GM19043 (cell line): Measurements from ENCODE around the gene KCNB1.

Experiments
- ATAC-seq: cut with Tn5 transposase; IDR thresholded peaks from one replicate; pipeline ENCODE4 v1.9.1; 2021; ENCODE audit warnings: low read depth; ENCODE audit not compliant: unreplicated experiment

KCNB1 gene

DNA sequence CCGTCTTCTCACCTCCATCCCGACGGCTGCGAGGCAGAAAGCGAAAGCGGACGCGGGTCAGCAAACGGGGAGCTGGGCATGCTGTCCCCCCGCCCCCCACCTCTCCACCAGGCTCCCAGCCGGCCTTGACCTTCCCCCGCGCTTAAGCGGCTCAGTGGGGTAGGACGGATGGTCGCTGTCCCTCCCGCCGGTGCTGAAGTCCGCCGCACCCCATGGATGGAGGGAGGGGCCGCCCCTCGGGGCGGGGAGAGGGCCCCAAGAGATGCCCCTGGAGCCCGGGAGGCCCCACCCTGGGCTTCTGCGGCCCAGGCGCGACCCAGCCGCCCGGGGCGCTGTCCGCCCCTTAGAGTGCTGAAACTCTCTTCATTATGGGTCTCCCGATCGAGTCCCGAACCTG, at the start of gene KCNB1:
TSS of gene KCNB1 (minus strand) at position 48 of the 397 bp plus-strand sequence. CDS start 188 bp downstream, outside the sequence.
- no peak for ATAC-seq

- no peak for ATAC-seq
Measured at GRCh38 chr20:49529470-49529869, 47.0 kb upstream of the KCNB1 start.

DNA sequence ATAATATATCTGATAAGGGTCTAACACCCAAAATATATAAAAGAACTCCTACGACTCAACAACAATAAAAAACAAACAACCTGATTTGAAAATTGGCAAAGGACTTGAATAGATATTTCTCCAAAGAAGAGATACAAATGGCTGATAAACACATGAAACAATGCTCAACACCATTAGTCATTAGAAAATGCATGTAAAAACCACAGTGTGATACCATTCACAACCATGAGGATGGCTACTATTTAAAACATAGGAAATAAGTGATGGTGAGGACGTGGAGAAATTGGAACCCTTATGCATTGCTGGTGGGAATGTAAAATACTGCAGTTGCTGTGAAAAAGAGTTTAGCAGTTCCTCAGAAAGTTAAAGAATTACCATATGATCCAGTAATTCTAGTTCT, 44.1 kb upstream of the KCNB1 start:
- ATAC-seq, result no peak

DNA sequence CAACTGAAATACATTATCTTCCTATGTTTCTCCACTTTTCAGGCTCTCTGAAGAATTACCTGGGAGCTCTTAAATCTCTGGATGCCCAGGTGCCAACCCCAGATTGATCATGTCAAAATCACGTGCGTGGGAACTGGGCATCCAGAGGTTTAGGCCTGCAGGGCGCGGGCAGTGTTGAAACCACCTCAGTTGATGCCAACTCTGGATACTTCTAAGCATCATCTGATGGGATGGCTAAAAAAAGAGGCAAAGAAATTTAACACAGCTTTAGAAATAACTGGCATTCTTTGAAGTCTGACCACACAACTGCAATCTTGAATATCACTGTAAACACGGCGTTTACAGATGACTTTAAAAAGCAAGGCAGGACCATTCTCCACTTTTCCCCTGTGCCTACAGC, 43.6 kb upstream of the KCNB1 start:
- ATAC-seq, result no peak

GRCh38 chr20:49523767-49524360, 41.4 kb upstream of the KCNB1 start:
- ATAC-seq, result no peak

GRCh38 chr20:49521356-49521755, 38.9 kb upstream of the KCNB1 start:
- ATAC-seq, result no peak

GRCh38 chr20:49519777-49520359, 37.4 kb upstream of the KCNB1 start:
- no peak for ATAC-seq

DNA sequence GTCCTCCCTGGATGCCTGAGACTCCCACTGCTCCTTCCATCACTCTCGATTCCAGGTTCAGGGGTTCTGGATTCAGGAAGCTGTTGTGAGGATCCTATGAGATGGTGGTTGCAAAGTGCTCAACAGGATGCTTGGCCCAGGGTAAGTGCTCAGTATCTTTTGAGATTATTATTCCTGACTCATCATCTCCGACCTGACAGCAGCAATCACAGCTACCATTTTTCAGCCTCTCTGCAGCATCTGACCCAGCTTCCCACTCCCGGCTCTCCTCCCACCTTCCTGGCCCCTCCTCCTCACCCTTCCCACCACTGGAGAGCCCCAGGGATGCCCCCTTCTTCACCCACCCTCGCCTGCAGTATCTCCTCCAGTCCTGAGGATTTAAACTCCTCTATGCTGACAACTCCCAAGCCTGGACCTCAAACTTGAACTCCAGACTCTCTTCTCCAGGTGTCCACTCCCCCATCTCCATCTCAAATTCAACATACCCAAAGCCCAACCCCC, 36.8 kb upstream of the KCNB1 start:
- no peak for ATAC-seq

- ATAC-seq, result no peak
Measured at GRCh38 chr20:49518576-49518975, 36.1 kb upstream of the KCNB1 start.

DNA sequence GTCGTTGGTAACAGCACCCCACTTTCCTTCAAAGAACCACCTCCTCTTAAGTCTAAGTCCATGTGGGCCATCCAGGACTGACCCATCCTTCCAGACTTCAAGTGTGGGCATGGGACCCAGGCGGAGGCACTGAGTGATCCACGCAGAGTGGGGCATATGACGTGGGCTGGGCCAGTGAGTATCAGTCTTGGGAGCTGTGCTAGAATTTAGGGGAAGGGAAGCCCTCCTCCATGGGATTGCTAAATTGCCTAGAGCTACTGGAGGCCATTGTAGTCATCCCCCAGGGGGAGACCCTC, 35.3 kb upstream of the KCNB1 start:
- no peak for ATAC-seq

DNA sequence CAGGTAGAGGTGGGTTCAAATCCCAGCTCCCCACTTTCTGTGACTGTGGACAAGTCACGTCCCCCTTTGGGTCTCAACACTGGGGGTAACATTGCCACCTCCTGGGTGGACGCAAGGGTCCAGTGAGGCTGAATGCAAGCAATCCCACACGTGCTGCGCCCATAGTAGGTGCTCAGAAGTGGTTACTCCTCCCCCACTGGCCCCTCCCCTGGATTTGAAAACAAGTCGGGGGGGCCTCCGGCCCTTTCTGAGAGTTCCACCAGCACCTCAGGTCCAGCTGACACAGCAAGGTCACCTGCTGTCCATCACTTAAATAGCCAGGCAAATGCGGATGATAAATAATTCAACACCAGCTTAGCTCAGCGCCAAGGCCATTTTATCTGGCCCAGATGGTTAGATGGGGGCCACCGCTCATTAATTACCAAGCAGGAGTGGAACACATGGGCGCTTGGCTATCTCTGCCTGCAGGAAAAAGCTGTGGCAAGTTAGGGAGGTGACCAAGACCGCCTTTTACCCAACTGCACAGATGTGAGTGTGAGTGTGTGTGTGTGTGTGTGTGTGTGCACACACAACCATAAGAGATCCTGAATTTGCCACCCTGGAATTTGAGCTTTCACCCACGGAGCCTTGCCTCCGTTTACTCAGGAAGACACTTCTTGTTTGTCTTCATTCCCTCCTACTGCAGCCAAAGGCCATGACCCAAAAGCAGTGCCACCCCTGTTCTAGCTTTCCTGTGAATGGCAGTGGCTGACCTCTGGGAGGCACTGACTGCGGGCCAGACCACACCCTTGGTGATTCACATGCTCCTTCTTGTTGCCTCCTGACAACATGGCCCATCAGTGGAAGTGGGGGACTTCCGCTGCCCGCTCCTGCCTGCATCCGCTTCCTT, 34.7 kb upstream of the KCNB1 start:
- ATAC-seq, result no peak

DNA sequence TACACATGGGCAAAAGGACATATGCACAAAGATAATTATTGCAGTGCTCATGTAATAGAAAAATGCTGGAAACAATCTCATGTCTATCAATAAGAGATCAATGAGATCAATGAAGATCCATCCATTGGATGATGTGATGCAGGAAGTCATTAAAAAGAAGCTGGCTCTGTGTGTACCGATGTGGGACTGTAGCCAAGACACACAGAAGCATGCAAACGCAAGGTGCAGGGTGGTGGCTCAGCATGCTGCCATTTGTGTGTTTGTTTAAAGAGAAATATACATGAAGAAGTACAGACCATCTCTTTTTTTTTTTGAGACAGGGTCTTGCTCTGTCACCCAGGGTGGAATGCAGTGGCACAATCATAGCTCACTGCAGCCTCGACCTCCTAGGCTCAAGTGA, 33.1 kb upstream of the KCNB1 start:
- ATAC-seq, result no peak

GRCh38 chr20:49513517-49513916, 31.0 kb upstream of the KCNB1 start:
- no peak for ATAC-seq

DNA sequence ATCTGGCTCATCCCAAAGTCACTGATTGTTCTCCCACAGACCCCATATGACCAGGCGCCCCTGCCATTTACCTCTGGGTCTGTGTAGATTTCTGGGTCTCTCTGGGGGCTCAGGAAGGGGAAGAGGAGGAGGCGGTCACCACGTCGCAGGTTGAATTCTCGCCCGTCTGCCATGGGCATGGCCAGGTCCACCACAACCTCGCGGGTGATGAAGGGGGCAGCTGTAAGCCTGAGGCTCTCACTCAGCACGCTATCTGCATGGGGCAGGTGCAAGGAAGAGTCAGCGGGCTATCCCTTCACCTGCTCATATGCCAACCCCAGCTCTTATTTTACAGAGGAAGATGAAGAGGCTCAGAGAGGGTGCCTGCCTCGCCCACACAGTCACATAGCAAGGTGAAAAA, 30.5 kb upstream of the KCNB1 start:
- no peak for ATAC-seq

DNA sequence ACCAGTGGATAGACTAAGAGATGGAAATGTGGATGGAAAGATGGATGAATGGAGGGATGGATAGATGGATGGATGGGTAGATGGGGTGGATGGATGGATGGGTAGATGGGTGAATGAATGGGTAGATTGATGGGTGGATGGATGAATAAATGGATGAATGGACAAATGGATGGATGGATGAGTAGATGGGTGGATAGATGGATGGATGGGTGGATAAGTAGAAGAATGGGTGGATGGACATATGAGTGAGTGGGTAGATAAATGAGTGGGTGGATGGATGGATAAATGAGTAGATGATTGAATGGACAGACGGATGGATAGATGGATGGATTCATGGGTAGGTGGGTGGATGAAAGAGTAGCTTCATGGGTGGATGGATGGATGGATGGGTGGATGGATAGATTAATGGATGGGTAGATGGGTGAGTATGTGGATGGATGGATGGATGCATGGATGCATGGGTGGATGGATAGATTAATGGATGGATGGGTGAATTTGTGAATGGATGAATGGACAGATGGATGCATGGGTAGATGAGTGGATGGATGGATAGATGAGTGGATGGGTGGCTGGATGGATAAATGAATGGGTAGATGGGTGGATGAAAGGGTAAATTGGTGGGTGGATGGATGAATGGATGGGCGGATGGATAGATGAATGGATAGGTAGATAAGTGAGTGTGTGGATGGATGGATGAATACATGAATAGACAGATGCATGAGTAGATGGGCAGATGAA, 29.5 kb upstream of the KCNB1 start:
- no peak for ATAC-seq

GRCh38 chr20:49510562-49511122, 28.2 kb upstream of the KCNB1 start:
- ATAC-seq, result no peak

- ATAC-seq, result no peak
Measured at GRCh38 chr20:49508435-49509199, 26.1 kb upstream of the KCNB1 start.

DNA sequence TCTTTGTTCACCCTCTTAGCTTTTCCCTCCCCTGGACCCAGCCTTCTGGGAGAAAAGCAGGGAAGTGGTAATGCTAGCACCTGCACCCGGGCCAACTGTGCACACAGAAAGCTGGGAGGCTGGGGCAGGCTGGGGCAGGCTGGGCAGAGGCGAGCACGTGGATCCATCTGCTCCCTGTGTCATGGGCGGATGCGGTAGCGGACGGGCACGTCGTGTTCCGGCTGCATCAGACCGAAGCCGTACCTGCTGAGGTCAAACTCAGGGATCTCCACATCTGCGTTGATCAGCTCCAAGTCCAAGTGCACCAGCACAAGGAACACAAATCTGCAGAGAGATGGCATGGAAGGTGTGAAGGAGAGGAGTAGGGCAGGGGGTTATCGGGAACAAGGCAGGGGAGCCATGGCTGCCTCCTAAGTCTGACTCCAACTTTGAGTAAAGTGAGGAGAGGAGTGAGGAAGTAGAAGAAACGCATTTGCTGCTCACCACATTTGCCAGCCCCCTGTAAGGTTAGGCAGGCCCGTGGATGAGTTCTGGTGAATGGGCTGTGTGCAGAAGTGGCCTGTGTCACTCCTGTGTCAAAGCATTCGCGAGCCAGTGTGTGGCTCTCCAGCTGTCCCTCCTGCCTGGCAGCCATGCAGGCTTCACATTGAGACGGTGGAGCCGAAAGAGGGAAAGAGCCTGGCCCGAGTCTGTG, 25.4 kb upstream of the KCNB1 start:
- ATAC-seq, result no peak

- ATAC-seq, result no peak
Measured at GRCh38 chr20:49505518-49505917, 23.1 kb upstream of the KCNB1 start.
